Breast epithelium (tissue), 3 donors: Measurements from ENCODE around the gene CR1.

Experiments used
- POLR2A ChIP-seq: fragments of 450-650 bp; IDR thresholded peaks from one replicate; pipeline ENCODE4 v1.6.1; 2016; ENCODE audit warnings: antibody characterized with exemption, mild to moderate bottlenecking, moderate library complexity
- POLR2AphosphoS5 ChIP-seq, 3 donors: sonication (generic); formaldehyde crosslinking; IDR thresholded peaks; one replicate each; pipeline ENCODE4 v1.6.1; 2017; ENCODE audit warnings: antibody characterized with exemption in 3 of 3
- TF ChIP-seq, protein P1 (sequence below), 3 donors: fragments of 450-650 bp; IDR thresholded peaks; one replicate each; pipeline ENCODE4 v1.5.1; 2016 to 2017; ENCODE audit warnings: antibody characterized with exemption in 3 of 3, mild to moderate bottlenecking in 3 of 3, moderate library complexity in 3 of 3

DNA sequence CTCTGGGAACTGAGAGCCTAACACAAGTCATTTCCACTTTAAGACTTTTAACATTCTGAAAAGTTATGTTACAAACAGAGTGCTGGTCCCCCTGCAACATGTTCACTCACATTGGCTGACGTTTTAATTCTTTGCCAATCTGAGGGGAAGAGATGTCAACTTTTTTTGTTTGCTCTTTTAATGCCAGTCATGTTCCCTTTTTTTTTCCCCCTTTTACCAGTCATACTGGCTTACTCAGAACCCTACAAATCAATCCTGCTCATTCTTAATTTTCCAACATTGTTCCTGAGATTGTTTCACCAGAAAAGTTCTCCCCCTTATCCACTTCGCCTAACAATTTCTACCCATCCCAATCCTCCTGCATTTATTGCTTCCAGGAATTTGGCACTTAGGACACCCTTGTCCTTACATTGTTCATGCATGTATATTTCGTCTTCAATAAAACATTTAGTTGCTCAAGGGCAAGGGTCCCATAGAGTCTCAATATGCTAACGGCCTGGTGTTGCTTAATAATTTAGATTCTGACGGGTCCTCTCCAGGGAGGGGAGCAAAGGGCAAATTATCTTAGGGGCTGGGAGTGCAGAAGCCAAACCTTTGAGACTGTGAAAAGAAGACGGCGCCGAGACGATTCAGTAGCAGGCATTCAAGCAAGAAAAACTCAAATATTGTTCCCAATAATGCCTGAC is 148.4 kb downstream of the CR1 start:
- TF ChIP-seq, protein P1, sequence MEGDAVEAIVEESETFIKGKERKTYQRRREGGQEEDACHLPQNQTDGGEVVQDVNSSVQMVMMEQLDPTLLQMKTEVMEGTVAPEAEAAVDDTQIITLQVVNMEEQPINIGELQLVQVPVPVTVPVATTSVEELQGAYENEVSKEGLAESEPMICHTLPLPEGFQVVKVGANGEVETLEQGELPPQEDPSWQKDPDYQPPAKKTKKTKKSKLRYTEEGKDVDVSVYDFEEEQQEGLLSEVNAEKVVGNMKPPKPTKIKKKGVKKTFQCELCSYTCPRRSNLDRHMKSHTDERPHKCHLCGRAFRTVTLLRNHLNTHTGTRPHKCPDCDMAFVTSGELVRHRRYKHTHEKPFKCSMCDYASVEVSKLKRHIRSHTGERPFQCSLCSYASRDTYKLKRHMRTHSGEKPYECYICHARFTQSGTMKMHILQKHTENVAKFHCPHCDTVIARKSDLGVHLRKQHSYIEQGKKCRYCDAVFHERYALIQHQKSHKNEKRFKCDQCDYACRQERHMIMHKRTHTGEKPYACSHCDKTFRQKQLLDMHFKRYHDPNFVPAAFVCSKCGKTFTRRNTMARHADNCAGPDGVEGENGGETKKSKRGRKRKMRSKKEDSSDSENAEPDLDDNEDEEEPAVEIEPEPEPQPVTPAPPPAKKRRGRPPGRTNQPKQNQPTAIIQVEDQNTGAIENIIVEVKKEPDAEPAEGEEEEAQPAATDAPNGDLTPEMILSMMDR (IDR thresholded peaks at IDR 0.05) = no peak
- no peak for TF ChIP-seq POLR2A
- TF ChIP-seq POLR2AphosphoS5 (IDR thresholded peaks at IDR 0.05) = no peak
